NCI-H187 treated with DMSO at 0.1 percent for 48 hours (cell line): Measurements from ENCODE around the gene GLIPR1.
"Not testable (repeated sequence)": the region's sequence is repeated elsewhere in the genome, so short reads cannot be mapped to it uniquely, and the experiment has no call there.

Experiments used
- DNase-seq: peaks from one replicate; lab custom pipeline; 2025; lab: John Stamatoyannopoulos, UW

GLIPR1 gene

GRCh38 chr12:75474116-75474515 lies 6.4 kb upstream of the GLIPR1 start:
- DNase-seq = no peak

- DNase-seq = no peak
These were observed 4.5 kb upstream of the GLIPR1 start for GRCh38 chr12:75476071-75476470.

- no peak for DNase-seq
These were observed 3.4 kb upstream of the GLIPR1 start for GRCh38 chr12:75477137-75477536.

- no peak for DNase-seq
These were observed 2.3 kb upstream of the GLIPR1 start for GRCh38 chr12:75478116-75478794.

- DNase-seq = no peak
These were observed 543 bp upstream of the GLIPR1 start for GRCh38 chr12:75479963-75480461.

- DNase-seq = no peak
These were observed 604 bp downstream of the GLIPR1 start for GRCh38 chr12:75481013-75481705.

- no peak for DNase-seq
These were observed 1.2 kb downstream of the GLIPR1 start for GRCh38 chr12:75481774-75482173.

GRCh38 chr12:75482646-75483045 lies 2.1 kb downstream of the GLIPR1 start:
- no peak for DNase-seq

- no peak for DNase-seq
These were observed 2.9 kb downstream of the GLIPR1 start for GRCh38 chr12:75483431-75483830.

GRCh38 chr12:75484450-75484849 lies 3.9 kb downstream of the GLIPR1 start:
- not testable (repeated sequence) for DNase-seq

- no peak for DNase-seq
These were observed 6.8 kb downstream of the GLIPR1 start for GRCh38 chr12:75487308-75487707.

- DNase-seq = no peak
These were observed 8.0 kb downstream of the GLIPR1 start for GRCh38 chr12:75488553-75488952.

GRCh38 chr12:75489187-75489586 lies 8.6 kb downstream of the GLIPR1 start:
- DNase-seq = no peak

- DNase-seq = no peak
These were observed 9.2 kb downstream of the GLIPR1 start for GRCh38 chr12:75489613-75490210.

GRCh38 chr12:75491169-75491568 lies 10.6 kb downstream of the GLIPR1 start:
- DNase-seq = no peak

- no peak for DNase-seq
These were observed 22.9 kb downstream of the GLIPR1 start for GRCh38 chr12:75503459-75503858.

GRCh38 chr12:75503866-75504265 lies 23.3 kb downstream of the GLIPR1 start:
- no peak for DNase-seq

- no peak for DNase-seq
These were observed 25.3 kb downstream of the GLIPR1 start for GRCh38 chr12:75505706-75506312.

GRCh38 chr12:75507086-75507485 lies 26.5 kb downstream of the GLIPR1 start:
- no peak for DNase-seq

- DNase-seq = no peak
These were observed 27.6 kb downstream of the GLIPR1 start for GRCh38 chr12:75508159-75508558.

GRCh38 chr12:75509621-75510020 lies 29.1 kb downstream of the GLIPR1 start:
- no peak for DNase-seq

- peak; percentile 85 for DNase-seq
These were observed 30.8 kb downstream of the GLIPR1 start, which contains the start of gene KRR1 for GRCh38 chr12:75511116-75512048. TSS of gene KRR1 (minus strand) at chr12:75511609. CDS start at chr12:75511597, 12 bp downstream.
